Measurements from ENCODE around the gene ZNF618. TPM values are rescaled to one million over a fixed set of nuclear protein-coding genes. Genes with fewer than 3 reads are reported as not detected.

Gene ZNF618
- total RNA-seq, 1 donor from 2014 or later, result 1.9 TPM

DNA sequence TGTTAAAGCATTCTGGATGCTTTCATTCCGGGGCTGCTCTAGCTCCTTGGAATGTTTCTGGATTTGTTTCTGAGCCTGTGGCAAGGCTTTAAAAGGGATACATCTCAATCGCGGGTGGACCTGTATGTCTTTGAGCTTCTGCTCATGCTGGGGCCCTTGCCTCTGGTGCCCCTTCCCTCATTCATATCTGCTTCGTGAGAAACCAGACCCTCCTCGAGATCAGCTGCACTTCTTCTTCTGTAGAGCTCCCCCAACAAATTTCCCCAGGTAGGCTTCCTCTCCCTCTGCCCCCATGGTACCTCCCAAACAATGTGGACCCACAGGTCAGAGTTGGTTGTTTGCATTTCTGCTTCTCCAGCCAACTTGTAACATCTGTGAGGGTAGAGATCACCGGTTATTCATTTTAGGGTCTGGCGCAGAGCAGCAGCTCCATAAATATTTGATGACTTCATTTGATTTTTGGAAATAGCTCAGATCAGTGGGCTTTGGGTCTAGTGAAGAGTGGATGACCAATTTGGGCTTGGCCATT is 6.6 kb downstream of the ZNF618 start:
- H3K9me3 ChIP-seq (replicated peaks), result no peaks in the 10 kb centered on the region
- no peaks in the 10 kb centered on the region for H3K36me3 ChIP-seq
- no peak for TF ChIP-seq CTCF (IDR thresholded peaks at IDR 0.05; ENCODE audit: borderline replicate concordance)
- H3K4me3 ChIP-seq, result no peak overlapping the region
- intact Hi-C loops (cut with micrococcal nuclease), result no loop called here
- no peak for DNase-seq
- H3K27me3 ChIP-seq (ENCODE audit: low read depth), result peaks cover 24% of the 10 kb centered on the region
- H3K27ac ChIP-seq (replicated peaks), result no peak overlapping the region
- peaks cover 32% of the 10 kb centered on the region for H3K4me1 ChIP-seq

DNA sequence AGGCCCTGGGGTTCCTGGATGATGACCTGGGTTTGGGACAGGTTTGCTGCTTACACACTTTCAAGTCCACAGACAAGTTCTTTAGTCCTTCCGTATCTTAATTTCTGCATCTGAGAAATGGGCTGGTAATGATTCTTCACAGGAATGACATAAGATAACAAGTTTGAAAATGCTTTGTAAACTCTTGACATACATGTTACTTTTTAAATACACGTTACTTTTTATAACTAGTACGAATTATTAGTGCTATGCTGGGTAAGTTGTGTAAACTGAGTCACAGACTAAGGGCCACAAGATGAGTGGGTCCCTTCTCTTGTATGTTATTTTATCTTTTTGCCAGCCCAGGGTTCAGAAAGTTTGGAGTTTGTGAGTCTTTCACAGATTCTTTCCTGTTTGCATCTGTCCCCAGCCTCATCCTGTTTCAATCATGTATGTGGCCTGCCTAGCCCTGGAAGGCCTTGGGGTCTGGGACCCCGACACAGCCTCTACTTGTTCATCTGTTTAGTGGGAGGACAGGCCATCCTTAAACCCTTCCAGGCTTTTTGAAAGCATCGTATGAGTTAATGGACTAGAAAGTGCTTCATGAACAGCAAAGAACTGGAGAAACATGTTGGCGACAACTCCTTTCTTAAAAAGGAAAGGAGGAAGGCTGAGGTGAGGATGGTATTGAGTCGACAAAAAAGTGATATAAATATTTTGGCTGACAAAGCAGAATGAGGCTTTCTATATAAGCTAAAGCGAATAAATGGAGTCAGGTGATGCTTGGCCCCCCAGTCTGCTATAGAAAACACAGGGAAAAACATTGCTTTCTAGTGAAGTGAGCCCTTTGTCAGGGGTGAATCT is 9.3 kb downstream of the ZNF618 start:
- intact Hi-C loops (cut with micrococcal nuclease), result no loop called here
- Histone ChIP-seq H3K4me1 (peaks cover 20% of the 10 kb centered on the region), H3K36me3 (no peaks in the 10 kb centered on the region), H3K4me3 (peak overlapping the region; percentile 51), H3K9me3 (replicated peaks) (peaks cover 7% of the 10 kb centered on the region), H3K27me3 (ENCODE audit: low read depth) (peaks cover 28% of the 10 kb centered on the region), H3K27ac (replicated peaks) (peak overlapping the region; percentile 27)
- no peak for DNase-seq
- TF ChIP-seq CTCF (IDR thresholded peaks at IDR 0.05; ENCODE audit: borderline replicate concordance), result no peak

DNA sequence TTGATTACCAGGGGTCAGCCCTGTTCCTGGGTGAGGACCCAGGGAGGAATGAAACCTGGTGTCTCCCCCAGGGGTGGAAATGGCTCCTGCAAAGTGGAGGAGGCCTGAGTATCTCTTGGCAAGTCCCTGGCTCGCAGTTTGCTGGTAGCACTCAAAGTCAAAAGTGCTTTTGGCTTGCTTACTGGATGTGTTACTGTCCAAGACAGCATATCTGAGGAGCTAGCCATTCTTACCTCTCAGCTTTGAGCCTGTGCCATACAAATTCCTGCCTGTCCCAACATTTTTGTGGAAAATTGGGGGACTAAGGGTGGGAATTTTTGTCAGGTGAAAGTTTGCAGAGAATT is 9.9 kb downstream of the ZNF618 start:
- H3K27me3 ChIP-seq (ENCODE audit: low read depth), result peaks cover 28% of the 10 kb centered on the region
- intact Hi-C loops (cut with micrococcal nuclease), result no loop called here
- no peaks in the 10 kb centered on the region for H3K36me3 ChIP-seq
- peak overlapping the region; percentile 51 for H3K4me3 ChIP-seq
- peak overlapping the region; percentile 27 for H3K27ac ChIP-seq (replicated peaks)
- TF ChIP-seq CTCF (IDR thresholded peaks at IDR 0.05; ENCODE audit: borderline replicate concordance), result no peak
- H3K9me3 ChIP-seq (replicated peaks), result peaks cover 13% of the 10 kb centered on the region
- peaks cover 20% of the 10 kb centered on the region for H3K4me1 ChIP-seq
- DNase-seq, result no peak

- H3K4me1 ChIP-seq, result peaks cover 20% of the 10 kb centered on the region
- no peak for DNase-seq
- H3K27ac ChIP-seq (replicated peaks), result peak overlapping the region; percentile 27
- no peaks in the 10 kb centered on the region for H3K36me3 ChIP-seq
- intact Hi-C loops (cut with micrococcal nuclease), result no loop called here
- peaks cover 15% of the 10 kb centered on the region for H3K9me3 ChIP-seq (replicated peaks)
- peak overlapping the region; percentile 51 for H3K4me3 ChIP-seq
- no peak for TF ChIP-seq CTCF (IDR thresholded peaks at IDR 0.05; ENCODE audit: borderline replicate concordance)
- peaks cover 28% of the 10 kb centered on the region for H3K27me3 ChIP-seq (ENCODE audit: low read depth)
These were observed 10.4 kb downstream of the ZNF618 start for GRCh38 chr9:113886466-113886865.

- no peaks in the 10 kb centered on the region for H3K36me3 ChIP-seq
- H3K27me3 ChIP-seq (ENCODE audit: low read depth), result peaks cover 28% of the 10 kb centered on the region
- peaks cover 15% of the 10 kb centered on the region for H3K9me3 ChIP-seq (replicated peaks)
- no peak for TF ChIP-seq CTCF (IDR thresholded peaks at IDR 0.05; ENCODE audit: borderline replicate concordance)
- intact Hi-C loops (cut with micrococcal nuclease), result no loop called here
- peaks cover 20% of the 10 kb centered on the region for H3K4me1 ChIP-seq
- no peak for DNase-seq
- no peak overlapping the region for H3K27ac ChIP-seq (replicated peaks)
- H3K4me3 ChIP-seq, result peak overlapping the region; percentile 51
These were observed 10.8 kb downstream of the ZNF618 start for GRCh38 chr9:113886933-113887332.
